ENCODE results near the gene UBR2.
"Not testable (repeated sequence)": the region's sequence is repeated elsewhere in the genome, so short reads cannot be mapped to it uniquely, and the experiment has no call there.

Gene UBR2

DNA sequence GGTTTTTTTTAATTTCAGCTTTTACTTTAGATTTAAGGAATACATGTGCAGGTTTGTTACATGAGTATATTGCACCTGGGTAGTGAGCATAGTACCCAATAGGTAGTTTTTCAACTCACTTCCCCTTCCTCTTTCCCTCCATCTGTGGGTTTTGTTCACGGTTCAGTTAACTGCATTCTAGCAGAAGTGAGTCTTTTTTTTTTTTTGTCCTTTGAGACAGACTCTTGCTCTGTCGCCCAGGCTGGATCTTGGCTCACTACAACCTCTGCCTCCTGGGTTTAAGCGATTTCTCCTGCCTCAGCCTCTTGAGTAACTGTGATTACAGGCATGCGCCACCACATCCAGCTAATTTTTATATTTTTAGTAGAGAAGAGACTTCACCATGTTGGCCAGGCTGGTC, 8.7 kb downstream of the UBR2 start:
- Histone ChIP-seq H3K27me3 (replicated peaks; ENCODE audit: control insufficient read depth, insufficient read depth, low read length) (no peaks in the 10 kb centered on the region), H3K36me3 (ENCODE audit: control insufficient read depth, insufficient read depth, low read length) (no peaks in the 10 kb centered on the region), H3K4me3 (replicated peaks; ENCODE audit: low read depth, low read length) (no peak overlapping the region)
- TF ChIP-seq, protein P1, sequence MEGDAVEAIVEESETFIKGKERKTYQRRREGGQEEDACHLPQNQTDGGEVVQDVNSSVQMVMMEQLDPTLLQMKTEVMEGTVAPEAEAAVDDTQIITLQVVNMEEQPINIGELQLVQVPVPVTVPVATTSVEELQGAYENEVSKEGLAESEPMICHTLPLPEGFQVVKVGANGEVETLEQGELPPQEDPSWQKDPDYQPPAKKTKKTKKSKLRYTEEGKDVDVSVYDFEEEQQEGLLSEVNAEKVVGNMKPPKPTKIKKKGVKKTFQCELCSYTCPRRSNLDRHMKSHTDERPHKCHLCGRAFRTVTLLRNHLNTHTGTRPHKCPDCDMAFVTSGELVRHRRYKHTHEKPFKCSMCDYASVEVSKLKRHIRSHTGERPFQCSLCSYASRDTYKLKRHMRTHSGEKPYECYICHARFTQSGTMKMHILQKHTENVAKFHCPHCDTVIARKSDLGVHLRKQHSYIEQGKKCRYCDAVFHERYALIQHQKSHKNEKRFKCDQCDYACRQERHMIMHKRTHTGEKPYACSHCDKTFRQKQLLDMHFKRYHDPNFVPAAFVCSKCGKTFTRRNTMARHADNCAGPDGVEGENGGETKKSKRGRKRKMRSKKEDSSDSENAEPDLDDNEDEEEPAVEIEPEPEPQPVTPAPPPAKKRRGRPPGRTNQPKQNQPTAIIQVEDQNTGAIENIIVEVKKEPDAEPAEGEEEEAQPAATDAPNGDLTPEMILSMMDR (IDR thresholded peaks at IDR 0.05; ENCODE audit: insufficient read depth, low read length, poor library complexity, severe bottlenecking) = no peak
- peak; percentile 61 for DNase-seq (ENCODE audit: extremely low read depth, insufficient read length)

DNA sequence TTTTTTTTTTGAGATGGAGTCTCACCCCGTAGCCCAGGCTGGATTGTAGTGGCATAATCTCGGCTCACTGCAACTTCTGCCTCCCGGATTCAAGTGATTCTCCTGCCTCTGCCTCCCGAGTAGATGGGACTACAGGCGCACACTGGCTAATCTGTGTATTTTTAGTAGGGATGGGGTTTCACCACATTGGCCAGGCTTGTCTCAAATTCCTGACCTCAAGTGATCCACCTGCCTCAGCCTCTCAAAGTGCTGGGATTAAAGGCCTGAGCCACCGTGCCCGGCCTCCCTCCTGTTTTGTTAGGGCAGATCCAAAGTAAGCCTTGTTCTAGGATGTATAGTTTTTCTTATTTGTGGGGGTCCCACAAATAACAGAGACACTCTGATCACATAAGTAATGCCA, 12.7 kb downstream of the UBR2 start:
- H3K27me3 ChIP-seq (replicated peaks; ENCODE audit: control insufficient read depth, insufficient read depth, low read length); DNase-seq (ENCODE audit: extremely low read depth, insufficient read length); H3K36me3 ChIP-seq (ENCODE audit: control insufficient read depth, insufficient read depth, low read length): not testable (repeated sequence)

DNA sequence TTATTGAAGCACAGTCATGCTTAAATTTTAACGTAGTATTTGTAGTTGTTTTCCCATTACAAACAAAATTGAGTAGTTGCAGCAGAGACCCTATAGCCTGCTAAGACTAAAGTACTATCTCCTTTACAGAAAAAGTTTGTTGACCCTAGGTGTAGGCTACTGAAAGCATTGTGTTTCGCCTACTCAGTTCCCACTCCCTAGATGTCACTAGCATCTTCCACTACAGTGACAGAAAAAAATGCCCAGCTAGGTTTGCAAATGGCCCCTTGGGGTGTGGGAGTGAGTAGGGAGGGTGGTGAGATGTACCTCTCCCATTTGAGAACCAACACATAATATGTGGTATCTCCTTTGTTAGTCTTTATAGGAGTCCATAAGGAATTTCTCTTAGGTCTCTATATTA, 34.5 kb downstream of the UBR2 start:
- no peak for DNase-seq (ENCODE audit: extremely low read depth, insufficient read length)
- Histone ChIP-seq H3K27me3 (replicated peaks; ENCODE audit: control insufficient read depth, insufficient read depth, low read length) (no peaks in the 10 kb centered on the region), H3K36me3 (ENCODE audit: control insufficient read depth, insufficient read depth, low read length) (no peaks in the 10 kb centered on the region; the same call in 1 of the 2 replicates), H3K4me3 (replicated peaks; ENCODE audit: low read depth, low read length) (no peak overlapping the region)
- TF ChIP-seq, protein P1 (IDR thresholded peaks at IDR 0.05; ENCODE audit: insufficient read depth, low read length, poor library complexity, severe bottlenecking) = no peak

More for the DNA sequence above, 12.7 kb downstream of the UBR2 start:
- not testable (repeated sequence) for H3K4me3 ChIP-seq (replicated peaks; ENCODE audit: low read depth, low read length)

DNA sequence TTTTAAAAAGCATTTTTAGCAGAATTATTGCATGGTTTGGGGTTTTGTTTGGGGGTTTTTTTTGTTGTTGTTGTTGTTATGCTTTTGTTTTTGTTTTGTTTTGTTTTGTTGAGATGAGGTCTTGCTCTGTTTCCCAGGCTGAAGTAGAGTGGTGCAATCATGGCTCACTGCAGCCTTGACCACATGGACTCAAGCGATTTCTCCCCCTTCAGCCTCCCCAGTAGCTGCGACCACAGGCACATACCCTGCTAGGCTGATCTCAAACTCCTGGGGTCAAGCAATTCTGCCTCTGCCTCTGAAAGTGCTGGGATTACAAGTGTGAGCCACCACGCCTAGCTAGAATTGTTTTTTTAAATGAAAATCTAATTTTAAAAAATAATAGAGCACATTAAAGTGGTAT, 35.7 kb downstream of the UBR2 start:
- no peak overlapping the region for H3K4me3 ChIP-seq (replicated peaks; ENCODE audit: low read depth, low read length)

DNA sequence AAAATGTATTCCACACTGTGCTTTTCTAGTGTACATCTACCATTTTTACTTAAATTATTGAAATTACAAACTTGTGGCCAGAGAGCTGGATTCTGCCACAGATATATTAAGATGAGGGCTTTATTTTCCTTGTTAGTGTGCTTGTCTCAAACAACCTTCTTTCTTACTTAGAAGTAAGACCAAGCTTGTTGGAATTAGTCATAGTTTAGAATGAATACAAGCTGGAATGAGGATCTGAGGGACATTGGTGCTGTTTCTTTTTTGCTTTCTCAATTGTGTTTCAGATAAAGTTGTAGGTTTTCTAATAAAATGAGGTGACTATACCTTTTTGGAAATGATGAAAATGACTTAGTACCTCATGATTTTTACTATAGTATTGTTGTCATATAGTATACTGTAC, 40.3 kb downstream of the UBR2 start:
- H3K36me3 ChIP-seq (ENCODE audit: control insufficient read depth, insufficient read depth, low read length) = no peaks in the 10 kb centered on the region; the same call in 1 of the 2 replicates
- TF ChIP-seq, protein P1 (IDR thresholded peaks at IDR 0.05; ENCODE audit: insufficient read depth, low read length, poor library complexity, severe bottlenecking) = no peak
- H3K4me3 ChIP-seq (replicated peaks; ENCODE audit: low read depth, low read length) = no peak overlapping the region
- no peak for DNase-seq (ENCODE audit: extremely low read depth, insufficient read length)
- no peaks in the 10 kb centered on the region for H3K27me3 ChIP-seq (replicated peaks; ENCODE audit: control insufficient read depth, insufficient read depth, low read length)

More for the DNA sequence above, 35.7 kb downstream of the UBR2 start:
- Histone ChIP-seq H3K36me3 (ENCODE audit: control insufficient read depth, insufficient read depth, low read length) (no peaks in the 10 kb centered on the region; the same call in 1 of the 2 replicates), H3K27me3 (replicated peaks; ENCODE audit: control insufficient read depth, insufficient read depth, low read length) (no peaks in the 10 kb centered on the region)
- TF ChIP-seq, protein P1 (IDR thresholded peaks at IDR 0.05; ENCODE audit: insufficient read depth, low read length, poor library complexity, severe bottlenecking) = no peak
- no peak for DNase-seq (ENCODE audit: extremely low read depth, insufficient read length)

DNA sequence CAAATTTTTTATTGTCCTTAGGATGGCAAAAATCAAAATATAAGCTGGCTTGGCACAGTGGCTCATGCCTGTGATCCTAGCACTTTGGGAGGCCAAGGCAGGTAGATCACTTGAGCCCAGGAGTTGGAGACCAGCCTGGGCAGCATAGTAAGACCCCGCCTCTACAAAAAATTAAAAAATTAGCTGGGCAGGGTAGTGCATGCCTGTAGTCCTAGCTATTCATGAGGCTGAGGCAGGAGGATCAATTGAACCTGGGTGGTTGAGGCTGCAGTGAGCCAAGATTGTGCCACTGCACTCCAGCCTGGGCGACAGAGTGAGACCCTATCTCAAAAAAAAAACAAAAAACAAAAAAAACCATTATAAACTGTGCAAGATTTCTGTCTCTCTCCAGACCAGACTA, 40.9 kb downstream of the UBR2 start:
- not testable (repeated sequence) for H3K36me3 ChIP-seq (ENCODE audit: control insufficient read depth, insufficient read depth, low read length); H3K27me3 ChIP-seq (replicated peaks; ENCODE audit: control insufficient read depth, insufficient read depth, low read length); DNase-seq (ENCODE audit: extremely low read depth, insufficient read length); H3K4me3 ChIP-seq (replicated peaks; ENCODE audit: low read depth, low read length)

DNA sequence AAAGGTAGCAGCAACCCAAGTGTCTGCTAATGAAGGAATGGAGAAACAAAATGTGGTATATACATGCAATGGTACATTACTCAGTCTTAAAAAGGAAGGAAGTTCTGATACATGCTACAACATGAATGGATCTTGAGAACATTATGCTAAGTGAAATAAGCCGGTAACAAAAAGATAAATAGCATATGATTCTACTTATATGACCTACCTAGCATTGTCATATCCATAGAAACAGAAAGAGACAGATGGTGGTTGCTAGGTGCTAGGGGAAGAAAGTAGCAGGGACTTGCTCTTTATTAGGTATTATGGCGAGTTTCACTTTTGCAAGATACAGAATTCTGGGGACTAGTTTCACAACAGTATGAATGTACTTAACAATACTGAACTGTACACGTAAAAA, 46.6 kb downstream of the UBR2 start:
- DNase-seq (ENCODE audit: extremely low read depth, insufficient read length) = peak; percentile 18
- TF ChIP-seq, protein P1 (IDR thresholded peaks at IDR 0.05; ENCODE audit: insufficient read depth, low read length, poor library complexity, severe bottlenecking) = no peak
- no peak overlapping the region for H3K4me3 ChIP-seq (replicated peaks; ENCODE audit: low read depth, low read length)
- no peaks in the 10 kb centered on the region for H3K36me3 ChIP-seq (ENCODE audit: control insufficient read depth, insufficient read depth, low read length)
- no peaks in the 10 kb centered on the region for H3K27me3 ChIP-seq (replicated peaks; ENCODE audit: control insufficient read depth, insufficient read depth, low read length)

Data from GM06990 (cell line).